ENCODE data around the gene APOBEC3H. TPM values are rescaled to one million over a fixed set of nuclear protein-coding genes. Genes with fewer than 3 reads are reported as not detected.

The APOBEC3H gene
- total RNA-seq, 1 experiment from 2014 or later: not detected

- intact Hi-C loops (cut with micrococcal nuclease; ENCODE audit: unreplicated experiment): no loop called here
- Histone ChIP-seq H3K4me3 (ENCODE audit: low read depth, low read length, poor library complexity, severe bottlenecking) (peak overlapping the region; percentile 54), H3K9me3 (ENCODE audit: low read depth, low read length, poor library complexity, severe bottlenecking) (no peaks in the 10 kb centered on the region), H3K27ac (ENCODE audit: low read depth, low read length, poor library complexity, severe bottlenecking) (no peak overlapping the region), H3K36me3 (ENCODE audit: insufficient read depth, low read length, poor library complexity, severe bottlenecking) (no peaks in the 10 kb centered on the region), H3K4me1 (ENCODE audit: insufficient read depth, low read length, poor library complexity, severe bottlenecking) (peaks cover 22% of the 10 kb centered on the region), H3K27me3 (replicated peaks; ENCODE audit: insufficient read depth, low read depth, low read length, poor library complexity) (peaks cover 25% of the 10 kb centered on the region)
- CTCF ChIA-PET: no interaction called here
- POLR2A ChIA-PET (ENCODE audit: low non-redundant PET): interaction anchor here (0.6 to 1.0 kb wide), 2 partner anchors 165 to 168 kb away, joined by 3 to 4 read pairs; partner anchors contain the start of gene RPL3
- TF ChIP-seq EZH2 (IDR thresholded peaks at IDR 0.05; ENCODE audit: borderline replicate concordance, low read depth, low read length, poor library complexity, severe bottlenecking) (no peak), CTCF (conservative IDR thresholded peaks at IDR 0.05; ENCODE audit: low read depth, low read length) (no peak)
- BruUV-seq (replicated peaks): no TSS peak
- no peak for DNase-seq (ENCODE audit: low spot score)
Measured at GRCh38 chr22:39152024-39152510, 55.0 kb downstream of the APOBEC3H start.

GRCh38 chr22:39152511-39153219 lies 55.6 kb downstream of the APOBEC3H start, which contains the start of gene CBX7:
CBX7 (minus strand) TSS chr22:39152680; CDS start chr22:39152444, 236 bp downstream.
- Histone ChIP-seq H3K27me3 (replicated peaks; ENCODE audit: insufficient read depth, low read depth, low read length, poor library complexity) (peaks cover 25% of the 10 kb centered on the region), H3K27ac (ENCODE audit: low read depth, low read length, poor library complexity, severe bottlenecking) (peak within 1 kb of the TSS; percentile 7), H3K9me3 (ENCODE audit: low read depth, low read length, poor library complexity, severe bottlenecking) (no peaks in the 10 kb centered on the region), H3K4me1 (ENCODE audit: insufficient read depth, low read length, poor library complexity, severe bottlenecking) (peaks cover 22% of the 10 kb centered on the region), H3K36me3 (ENCODE audit: insufficient read depth, low read length, poor library complexity, severe bottlenecking) (no peaks in the 10 kb centered on the region), H3K4me3 (ENCODE audit: low read depth, low read length, poor library complexity, severe bottlenecking) (peak within 1 kb of the TSS; percentile 54)
- no peak for TF ChIP-seq CTCF (conservative IDR thresholded peaks at IDR 0.05; ENCODE audit: low read depth, low read length)
- TF ChIP-seq EZH2 (IDR thresholded peaks at IDR 0.05; ENCODE audit: borderline replicate concordance, low read depth, low read length, poor library complexity, severe bottlenecking): no peak
- ChIA-PET POLR2A (ENCODE audit: low non-redundant PET) (interaction anchor here (0.5 to 1.0 kb wide), 2 partner anchors 167 to 1784 kb away, joined by 4 to 5 read pairs; partner anchors contain the start of gene RPL3), CTCF (no interaction called here)
- DNase-seq (ENCODE audit: low spot score): peak; percentile 89
- no TSS peak for BruUV-seq (replicated peaks)
- intact Hi-C loops (cut with micrococcal nuclease; ENCODE audit: unreplicated experiment): no loop called here

GRCh38 chr22:39153220-39153717 lies 56.2 kb downstream of the APOBEC3H start:
- ChIA-PET CTCF (no interaction called here), POLR2A (ENCODE audit: low non-redundant PET) (interaction anchor here (0.5 to 1.0 kb wide), 2 partner anchors 166 to 1783 kb away, joined by 4 to 5 read pairs; partner anchors contain the start of gene RPL3)
- Histone ChIP-seq H3K36me3 (ENCODE audit: insufficient read depth, low read length, poor library complexity, severe bottlenecking) (no peaks in the 10 kb centered on the region), H3K27ac (ENCODE audit: low read depth, low read length, poor library complexity, severe bottlenecking) (peak overlapping the region; percentile 7), H3K4me3 (ENCODE audit: low read depth, low read length, poor library complexity, severe bottlenecking) (peak overlapping the region; percentile 54), H3K27me3 (replicated peaks; ENCODE audit: insufficient read depth, low read depth, low read length, poor library complexity) (peaks cover 25% of the 10 kb centered on the region), H3K9me3 (ENCODE audit: low read depth, low read length, poor library complexity, severe bottlenecking) (no peaks in the 10 kb centered on the region), H3K4me1 (ENCODE audit: insufficient read depth, low read length, poor library complexity, severe bottlenecking) (peaks cover 22% of the 10 kb centered on the region)
- BruUV-seq (replicated peaks): no TSS peak
- intact Hi-C loops (cut with micrococcal nuclease; ENCODE audit: unreplicated experiment): no loop called here
- TF ChIP-seq CTCF (conservative IDR thresholded peaks at IDR 0.05; ENCODE audit: low read depth, low read length): no peak
- TF ChIP-seq EZH2 (IDR thresholded peaks at IDR 0.05; ENCODE audit: borderline replicate concordance, low read depth, low read length, poor library complexity, severe bottlenecking): no peak
- no peak for DNase-seq (ENCODE audit: low spot score)

Other genes starting within 250 kb of the APOBEC3H start
- 111 and 119 TPM in 2 replicates for gene CBX6, start 225.0 kb upstream of the APOBEC3H start, total RNA-seq (2021)
- gene APOBEC3A, start 139.6 kb upstream of the APOBEC3H start, total RNA-seq (2021): not detected in 2 replicates
- gene APOBEC3B, start 114.9 kb upstream of the APOBEC3H start, total RNA-seq (2021): 6.4 and 9.0 TPM in 2 replicates
- gene APOBEC3C, start 83.0 kb upstream of the APOBEC3H start, total RNA-seq (2021): 12.9 and 13.0 TPM in 2 replicates
- gene APOBEC3D, start 76.1 kb upstream of the APOBEC3H start, total RNA-seq (2021): 3.1 and 4.7 TPM in 2 replicates
- gene APOBEC3F, start 56.4 kb upstream of the APOBEC3H start, total RNA-seq (2021): 4.5 and 6.6 TPM in 2 replicates
- gene APOBEC3G, start 20.0 kb upstream of the APOBEC3H start, total RNA-seq (2021): 2.5 and 3.2 TPM in 2 replicates
- gene CBX7, start 55.4 kb downstream of the APOBEC3H start, total RNA-seq (2021): 2.8 and 3.8 TPM in 2 replicates
- gene PDGFB, start 147.7 kb downstream of the APOBEC3H start, total RNA-seq (2021): 0.09 and 0.13 TPM in 2 replicates
- 1,117 and 1,141 TPM in 2 replicates for gene RPL3, start 222.4 kb downstream of the APOBEC3H start, total RNA-seq (2021)